HG03439 (cell line): ENCODE results near the gene NXN.
"Not testable (repeated sequence)": the region's sequence is repeated elsewhere in the genome, so short reads cannot be mapped to it uniquely, and the experiment has no call there.

Experiments
- ATAC-seq: cut with Tn5 transposase; IDR thresholded peaks from one replicate; pipeline ENCODE4 v1.9.1; 2021; ENCODE audit warnings: mild to moderate bottlenecking, moderate library complexity; ENCODE audit not compliant: unreplicated experiment

The NXN gene

DNA sequence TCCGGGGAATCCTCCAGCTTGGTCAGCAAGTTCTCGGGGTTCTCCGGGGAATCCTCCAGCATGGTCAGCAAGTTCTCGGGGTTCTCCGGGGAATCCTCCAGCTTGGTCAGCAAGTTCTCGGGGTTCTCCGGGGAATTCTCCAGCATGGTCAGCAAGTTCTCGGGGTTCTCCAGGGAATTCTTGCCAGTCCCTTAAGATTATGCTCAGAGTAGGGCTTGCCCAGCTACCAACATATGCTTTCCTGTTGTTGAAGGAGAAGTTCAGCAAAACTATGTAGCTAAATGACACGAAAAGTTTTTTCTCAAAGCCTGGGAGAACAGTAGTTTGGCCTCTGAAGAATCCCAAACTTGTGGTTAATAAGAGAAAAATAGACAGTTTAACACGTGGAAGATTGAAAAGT, 112.3 kb downstream of the NXN start:
- ATAC-seq, result not testable (repeated sequence)

DNA sequence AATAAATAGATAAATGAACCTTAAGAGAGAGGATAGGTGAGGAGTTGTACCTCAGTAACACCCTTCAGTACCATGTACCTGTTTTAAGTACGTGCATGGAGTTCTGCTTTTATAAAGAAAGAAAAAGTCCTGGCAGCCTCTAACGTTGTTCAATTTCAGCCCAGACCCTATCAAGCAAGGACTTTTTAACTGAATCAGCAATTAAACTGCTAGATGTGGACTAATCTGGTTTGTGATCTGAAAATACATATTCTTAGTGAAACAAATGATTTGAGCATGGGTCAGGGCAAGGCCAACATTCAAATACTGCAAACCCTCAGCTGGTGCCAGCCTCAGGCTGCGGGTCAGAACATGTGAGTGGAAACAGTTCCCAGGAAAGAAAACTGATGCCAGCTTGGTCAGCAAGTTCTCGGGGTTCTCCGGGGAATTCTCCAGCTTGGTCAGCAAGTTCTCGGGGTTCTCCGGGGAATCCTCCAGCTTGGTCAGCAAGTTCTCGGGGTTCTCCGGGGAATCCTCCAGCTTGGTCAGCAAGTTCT, 112.9 kb downstream of the NXN start:
- no peak for ATAC-seq

DNA sequence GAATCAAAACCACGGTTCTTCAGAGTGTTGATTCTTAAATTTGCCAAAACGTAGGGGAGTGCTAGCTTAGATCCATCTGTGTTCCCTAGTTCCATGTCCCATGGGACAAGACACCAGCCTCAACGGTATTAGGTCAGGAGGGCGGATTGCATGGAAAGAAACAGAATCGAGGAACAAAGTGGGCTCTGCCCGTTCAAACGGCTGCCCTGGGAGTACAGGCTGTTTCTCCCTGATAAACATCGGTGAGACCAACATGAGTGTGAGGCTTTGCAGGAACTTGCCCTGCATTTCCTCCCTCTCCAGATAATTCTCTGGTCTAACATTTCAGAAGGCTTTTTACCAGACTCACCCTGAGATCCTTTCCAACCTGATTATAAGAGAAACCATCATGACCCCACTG, 115.3 kb downstream of the NXN start:
- no peak for ATAC-seq

DNA sequence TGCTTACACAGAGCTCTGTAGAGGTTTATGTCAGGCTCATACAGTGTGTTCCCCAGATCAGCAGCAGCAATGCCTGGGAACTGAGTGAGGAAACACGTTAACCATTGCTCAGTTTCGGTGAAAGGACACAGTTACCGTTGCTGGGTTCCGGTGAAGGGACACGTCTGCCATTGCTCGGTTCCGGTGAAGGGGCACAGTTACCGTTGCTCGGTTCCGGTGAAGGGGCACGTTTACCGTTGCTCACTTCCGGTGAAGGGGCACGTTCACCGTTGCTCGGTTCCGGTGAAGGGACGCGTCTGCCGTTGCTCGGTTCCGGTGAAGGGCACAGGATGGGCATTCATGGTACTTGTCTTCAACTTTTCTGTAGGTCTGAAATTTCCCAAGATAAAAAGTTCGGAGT, 115.7 kb downstream of the NXN start:
- no peak for ATAC-seq

DNA sequence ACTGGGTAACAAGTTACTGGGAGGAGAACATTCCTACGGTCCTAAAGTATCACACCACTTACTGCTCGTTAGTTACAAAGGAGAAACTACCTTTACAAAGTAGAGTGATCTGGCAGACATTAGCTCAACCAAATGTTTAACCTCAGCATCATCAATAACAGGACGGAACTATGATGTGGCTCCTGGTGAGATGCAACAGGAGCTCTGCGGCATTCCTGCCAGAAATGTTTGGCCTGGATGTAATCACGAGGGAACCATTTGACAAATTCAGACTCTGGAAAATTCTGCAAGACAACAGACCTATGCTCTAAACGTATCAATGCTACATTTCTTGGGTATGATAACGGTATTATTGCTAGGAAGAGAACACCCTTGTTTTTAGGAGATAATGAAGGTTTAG, 117.0 kb downstream of the NXN start:
- no peak for ATAC-seq

DNA sequence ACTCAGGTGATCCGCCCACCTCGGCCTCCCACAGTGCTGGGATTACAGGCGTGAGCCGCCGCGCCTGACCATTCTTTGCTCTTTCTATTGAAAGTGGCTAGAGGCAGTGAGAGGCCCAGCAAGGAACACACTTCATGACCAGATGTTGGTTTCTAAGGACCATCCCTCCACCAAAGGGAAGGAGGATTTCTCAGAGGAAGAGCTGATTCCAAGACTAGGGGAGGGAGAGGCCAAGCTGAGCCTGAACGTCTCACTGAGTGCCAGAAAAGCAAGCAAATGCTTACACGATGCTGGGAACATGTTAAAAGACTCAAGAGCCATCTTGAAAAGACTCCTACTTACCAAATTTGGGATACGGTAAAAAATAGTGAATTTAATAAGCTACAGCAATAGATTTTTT, 118.2 kb downstream of the NXN start:
- no peak for ATAC-seq

DNA sequence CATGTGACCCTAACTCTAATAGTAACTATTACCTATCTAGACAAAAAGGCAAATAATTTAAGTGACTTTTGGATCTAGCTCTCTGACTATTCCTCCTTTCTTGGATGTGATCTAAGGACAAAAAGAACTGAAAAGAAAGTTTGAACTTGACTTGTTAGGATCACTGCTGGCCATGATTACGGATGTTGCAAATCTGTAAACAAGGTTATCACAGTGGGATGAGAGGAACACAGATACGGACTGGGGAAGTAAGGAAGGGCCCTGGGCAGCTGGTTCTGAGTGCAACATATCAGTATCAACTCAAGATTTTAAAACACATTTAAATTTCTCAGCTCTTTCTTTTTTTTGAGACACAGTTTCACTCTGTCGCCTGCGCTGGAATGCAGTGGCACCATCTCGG, 118.8 kb downstream of the NXN start:
- no peak for ATAC-seq

DNA sequence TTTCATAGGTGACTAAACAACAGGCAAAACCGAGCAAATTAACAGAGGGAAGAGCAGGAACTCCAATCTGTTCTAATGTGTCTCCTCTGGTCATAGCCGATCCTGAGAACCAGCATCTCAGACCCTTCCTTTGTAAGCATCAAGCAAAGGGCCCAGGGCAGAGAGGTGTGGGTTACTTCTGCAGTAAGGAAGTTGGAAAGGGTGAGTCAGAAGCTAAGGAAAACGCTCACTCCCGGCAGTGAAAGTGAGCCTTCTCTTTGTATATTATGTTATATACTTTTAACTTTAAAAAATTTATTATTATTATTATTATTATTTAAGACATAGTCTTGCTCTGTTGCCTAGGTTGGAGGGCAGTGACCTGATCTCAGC, 119.8 kb downstream of the NXN start:
- no peak for ATAC-seq

DNA sequence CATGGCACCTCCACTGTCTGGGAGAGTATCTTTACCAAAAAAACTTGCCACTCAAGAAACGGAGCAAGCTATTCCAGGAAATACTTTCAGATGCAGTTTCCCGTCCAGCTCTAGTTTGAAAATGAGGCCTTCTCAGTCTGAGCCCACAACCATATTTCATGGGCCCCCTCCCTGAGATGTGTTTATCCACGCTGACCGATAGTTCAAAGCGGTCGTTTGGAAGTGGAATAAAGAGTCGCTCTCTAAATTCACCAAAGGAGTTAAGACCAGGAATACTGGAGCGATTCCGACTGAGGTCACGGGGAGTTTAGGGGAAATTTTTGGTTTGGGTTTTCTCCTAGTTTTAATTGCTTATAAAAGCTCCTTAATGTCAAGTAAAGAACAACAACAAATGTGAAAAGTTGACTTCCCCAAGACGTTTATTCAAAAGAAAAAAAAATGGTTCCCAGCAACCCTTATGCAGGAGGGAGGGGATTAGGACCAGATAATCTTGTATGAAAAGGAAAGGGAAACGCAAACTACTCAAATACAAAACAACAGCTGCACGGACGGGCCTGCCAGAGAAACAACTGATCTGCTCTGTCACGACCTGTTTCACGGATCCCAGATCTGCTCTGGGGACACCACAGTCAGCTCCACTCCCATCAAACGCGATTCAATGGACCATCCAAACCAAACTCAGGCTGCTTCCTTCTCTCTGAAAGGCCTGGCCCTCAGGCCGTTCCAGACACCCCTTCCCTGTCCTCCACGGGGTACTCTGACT, 120.3 kb downstream of the NXN start:
- ATAC-seq, result no peak

DNA sequence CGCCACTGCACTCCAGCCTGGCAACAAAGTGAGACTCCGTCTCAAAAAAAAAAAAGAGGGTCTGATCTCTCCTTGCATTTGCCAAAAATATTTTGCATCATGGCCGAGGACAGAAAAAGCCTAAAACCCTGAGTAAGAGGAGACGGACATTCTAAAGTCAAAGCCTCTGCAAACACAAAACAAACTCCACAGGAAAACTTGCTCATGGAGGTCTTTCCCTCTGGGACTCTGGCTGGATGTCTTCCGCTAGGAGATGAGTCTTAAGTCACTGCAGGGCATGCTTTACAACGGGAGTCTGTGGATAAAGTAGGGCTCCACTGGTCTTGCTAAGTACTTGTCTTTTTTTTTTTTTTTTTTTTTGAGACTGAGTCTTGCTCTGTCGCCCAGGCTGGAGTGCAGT, 123.4 kb downstream of the NXN start:
- no peak for ATAC-seq

DNA sequence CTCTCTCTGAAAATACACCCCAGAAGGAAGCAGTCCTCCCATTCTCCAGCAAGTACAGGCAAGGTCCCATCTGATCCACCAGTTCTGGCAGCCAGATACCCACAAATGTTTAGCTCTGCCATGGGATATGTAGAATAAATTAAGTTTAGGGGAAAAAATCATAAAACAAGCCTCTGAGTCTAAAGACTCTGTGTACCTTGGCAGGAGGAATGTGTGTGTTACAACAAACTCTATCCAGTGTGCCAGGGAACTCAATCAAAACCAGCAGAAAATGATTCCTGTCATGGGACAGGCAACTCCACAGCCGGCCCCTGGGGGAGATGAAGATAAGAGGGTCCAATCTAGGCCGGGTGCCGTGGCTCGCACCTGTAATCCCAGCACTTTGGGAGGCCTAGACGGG, 124.0 kb downstream of the NXN start:
- no peak for ATAC-seq

DNA sequence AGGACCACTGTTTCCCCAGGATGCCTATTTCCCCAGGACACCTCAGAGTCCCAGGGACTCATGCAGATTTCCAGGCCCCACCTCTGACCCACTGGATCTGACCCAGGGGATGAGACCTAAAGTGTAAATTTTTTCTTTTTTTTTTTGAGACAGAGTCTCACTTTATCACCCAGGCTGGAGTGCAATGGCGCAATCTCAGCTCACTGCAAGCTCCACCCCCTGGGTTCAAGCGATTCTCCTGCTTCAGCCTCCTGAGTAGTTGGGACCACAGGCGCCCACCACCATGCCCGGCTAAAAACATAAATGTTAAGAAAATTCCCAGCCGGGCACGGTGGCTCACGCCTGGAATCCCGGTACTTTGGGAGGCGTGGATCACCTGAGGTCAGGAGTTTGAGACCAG, 126.7 kb downstream of the NXN start:
- not testable (repeated sequence) for ATAC-seq

DNA sequence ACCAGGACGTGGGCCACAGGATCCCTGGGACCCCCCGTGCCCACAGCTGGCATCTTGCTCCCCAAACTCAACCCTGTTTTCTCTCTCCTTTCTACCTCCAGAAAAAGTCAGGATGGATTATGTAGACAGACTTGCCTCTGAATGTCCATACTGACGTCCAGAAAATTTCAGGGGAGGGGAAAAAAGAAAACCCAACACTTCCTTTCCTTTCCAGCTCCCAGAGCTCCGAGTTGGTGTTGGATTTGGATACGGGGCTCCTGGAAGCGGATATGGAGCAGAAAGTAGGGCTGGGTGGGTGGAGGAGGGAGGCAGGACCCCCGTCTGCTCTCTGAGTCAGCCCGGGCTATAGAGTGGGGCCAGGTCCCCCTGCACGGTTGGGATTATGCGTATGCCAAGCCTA, 127.2 kb downstream of the NXN start:
- no peak for ATAC-seq

DNA sequence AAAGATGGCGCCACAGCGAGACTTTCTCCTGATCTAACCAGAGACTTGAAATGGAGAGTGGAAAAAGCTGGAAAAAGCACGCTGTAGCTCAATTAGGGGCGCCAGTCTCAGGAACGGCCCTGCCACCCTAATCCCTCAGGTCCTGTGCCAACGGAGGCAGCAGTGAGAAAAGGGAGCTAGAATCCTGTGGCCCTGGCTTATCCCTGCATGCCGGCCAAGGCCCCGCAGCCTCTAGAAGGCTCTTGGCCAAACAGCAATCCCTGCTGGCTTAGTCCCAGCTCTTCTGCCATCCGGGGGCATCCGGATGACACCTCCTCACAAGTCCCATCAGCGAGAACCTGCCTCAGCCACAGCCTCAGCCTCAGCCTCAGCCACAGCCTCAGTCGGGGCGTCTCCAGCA, 127.7 kb downstream of the NXN start:
- no peak for ATAC-seq

DNA sequence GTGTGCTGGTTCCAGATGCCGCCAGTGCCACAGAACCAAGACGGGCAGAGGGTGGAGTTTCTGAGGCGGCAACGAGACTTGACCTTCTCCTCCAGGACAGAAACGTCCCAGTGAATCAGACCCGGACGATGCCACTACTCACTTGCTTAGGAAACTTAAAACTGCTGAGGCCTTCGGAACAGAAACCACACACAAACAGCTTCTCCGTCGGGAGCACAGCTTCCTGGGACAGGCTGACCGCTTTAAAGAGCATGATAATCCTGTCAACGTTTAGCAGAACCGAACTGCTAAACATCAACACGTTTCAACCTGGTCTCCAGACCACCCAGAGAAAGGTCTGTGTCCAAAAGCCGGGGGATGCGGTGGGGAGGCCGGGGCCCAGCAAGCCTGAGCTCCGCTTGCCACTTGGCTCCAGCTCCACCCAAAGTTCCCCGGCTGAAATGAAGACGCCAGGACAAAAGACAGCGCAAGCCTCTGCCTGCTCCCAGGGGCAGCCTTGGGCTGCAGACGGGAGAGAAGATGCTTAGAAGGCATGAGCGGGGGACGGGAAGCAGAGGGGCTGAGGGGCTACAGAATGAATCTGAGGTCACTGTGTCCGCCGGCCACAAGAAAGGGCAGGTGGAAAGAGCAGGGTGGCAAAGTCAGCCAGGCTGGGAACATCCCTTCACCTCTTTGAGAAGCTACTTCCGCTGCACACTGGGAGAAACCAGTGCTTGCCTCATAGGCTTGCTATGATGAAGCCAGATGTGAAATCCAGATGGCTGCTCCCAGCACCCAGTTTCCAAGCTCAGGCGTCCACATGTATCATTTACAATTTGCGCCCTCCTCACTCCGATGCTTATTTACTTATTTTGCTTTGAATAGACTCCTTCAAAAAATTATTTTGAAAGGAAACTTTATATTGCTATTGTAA, 128.5 kb downstream of the NXN start:
- ATAC-seq, result no peak

DNA sequence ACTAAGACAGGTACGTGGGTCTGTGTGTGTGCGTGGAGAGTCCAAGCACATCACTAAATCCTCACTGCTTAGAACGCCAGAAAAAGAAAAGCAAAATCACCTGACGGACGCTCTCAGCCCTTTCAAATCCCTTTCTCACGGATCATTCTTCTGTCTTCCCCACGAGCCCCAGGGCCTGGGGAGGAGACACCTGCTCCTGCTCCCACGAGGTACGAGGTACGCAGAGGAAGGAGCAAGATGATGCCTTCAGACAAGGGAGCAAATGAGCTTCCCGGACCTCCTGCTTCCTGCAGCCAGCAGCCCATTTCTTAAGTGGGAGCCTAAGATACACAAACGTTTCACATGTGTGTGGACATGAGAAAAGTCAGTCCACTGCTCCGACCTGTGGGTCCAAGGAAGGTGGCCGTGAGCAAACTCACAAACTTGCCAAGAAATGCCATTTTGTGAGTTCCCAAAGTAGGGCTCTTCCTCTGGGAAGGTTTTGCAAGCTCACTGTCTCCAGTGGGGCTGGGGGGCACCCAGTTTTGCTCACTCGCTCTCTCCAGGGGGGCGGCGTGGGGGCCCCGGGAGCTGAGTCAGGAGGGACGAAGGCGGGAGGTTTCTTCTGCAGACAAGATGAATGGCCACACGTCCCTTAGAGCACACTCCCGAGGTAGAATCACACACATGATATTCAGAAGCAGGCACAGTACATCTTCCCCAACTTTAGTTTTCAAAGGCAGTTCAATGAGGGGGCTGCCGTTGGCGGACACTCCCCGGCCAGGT, 129.3 kb downstream of the NXN start:
- no peak for ATAC-seq

DNA sequence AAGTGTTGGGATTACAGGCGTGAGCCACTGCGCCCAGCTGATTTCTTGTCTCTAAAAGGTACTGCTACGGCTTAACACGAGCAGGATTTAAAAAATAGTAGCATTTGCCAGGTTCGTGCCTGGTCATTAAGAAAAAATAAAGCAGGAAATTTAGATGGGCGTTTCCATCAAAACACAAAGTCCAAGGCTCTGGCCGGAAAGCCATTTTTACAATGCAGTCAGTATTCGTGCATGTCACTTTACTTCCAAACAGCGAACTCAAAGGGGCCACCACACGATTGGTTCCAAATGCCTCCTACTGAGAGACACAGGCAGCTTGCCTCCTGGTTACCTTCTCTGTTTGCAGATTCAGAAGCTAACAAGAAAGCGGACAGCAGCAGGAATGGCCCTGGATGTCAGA, 131.2 kb downstream of the NXN start:
- ATAC-seq, result no peak

DNA sequence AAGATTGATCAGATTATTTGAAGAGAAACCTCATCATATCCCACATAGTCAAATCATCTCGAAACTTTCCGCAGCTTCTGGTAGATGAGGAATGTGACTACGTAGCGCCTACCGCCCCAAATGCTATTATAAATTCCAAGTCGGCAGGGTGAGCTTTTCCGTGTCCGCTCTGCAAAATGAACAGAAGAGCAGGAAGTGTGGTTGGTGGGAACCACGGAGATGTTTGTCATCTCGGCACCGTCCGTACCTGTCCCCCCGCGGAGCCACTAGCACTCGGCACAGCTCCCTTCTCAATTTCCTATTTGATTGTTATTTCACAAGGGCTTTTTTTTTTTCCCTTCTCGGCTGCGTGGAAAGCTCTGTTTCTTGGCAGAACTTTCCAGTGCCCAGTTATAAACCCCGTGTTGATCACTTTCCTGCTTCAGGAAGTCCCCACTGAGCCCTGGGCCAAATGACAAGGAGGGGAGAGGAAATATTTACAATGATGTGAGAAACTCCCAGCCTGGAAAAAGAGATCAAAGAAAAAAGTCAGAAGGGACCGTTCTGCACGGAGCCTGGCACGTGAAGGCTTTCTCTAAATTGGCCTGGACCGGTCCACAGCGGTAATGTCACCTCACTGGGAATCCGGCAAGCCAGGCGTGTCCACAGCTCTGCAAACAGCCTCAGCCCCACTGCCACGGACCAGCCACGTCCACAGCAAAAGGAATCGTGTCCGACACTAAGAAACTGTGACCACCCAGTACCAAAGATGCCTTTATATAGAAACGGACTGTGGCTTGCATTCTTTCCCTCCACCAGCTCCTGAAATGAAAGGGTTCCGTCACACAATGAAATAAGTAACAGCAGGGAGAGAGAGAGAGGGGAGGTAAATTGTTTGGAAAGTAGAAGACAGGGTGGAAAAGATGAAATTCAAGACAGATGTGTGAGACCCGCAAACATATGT, 132.4 kb downstream of the NXN start:
- no peak for ATAC-seq

DNA sequence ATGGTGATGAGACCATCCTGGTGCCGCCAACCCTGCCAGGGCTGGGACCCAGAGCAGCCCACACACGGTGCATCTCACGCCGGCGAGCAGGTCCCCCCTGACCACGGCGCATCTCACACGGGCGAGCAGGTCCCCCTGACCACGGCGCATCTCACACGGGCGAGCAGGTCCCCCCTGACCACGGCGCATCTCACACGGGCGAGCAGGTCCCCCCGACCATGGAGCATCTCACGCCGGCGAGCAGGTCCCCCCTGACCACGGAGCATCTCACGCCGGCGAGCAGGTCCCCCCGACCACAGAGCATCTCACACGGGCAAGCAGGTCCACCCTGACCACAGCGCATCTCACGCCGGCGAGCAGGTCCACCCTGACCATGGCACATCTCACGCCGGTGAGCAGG, 138.3 kb downstream of the NXN start:
- no peak for ATAC-seq

DNA sequence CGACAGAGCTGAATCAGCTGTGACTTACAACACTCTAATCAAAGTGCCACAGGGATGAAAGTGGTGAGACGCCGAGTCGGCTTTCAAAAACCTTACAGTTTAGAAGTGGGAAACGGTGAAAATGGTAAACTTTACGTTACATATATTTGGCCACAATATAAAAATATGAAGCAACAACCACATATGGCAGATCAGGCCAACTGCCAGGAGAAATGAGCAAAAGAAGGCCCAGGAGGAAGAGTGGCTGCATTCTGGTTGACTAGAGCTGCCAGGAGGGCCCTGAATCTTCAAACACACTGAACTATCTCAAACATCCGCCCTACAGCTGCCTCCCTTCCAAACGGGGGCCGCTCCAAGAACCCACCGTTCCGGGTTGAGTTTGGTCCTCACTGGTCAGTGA, 141.1 kb downstream of the NXN start:
- no peak for ATAC-seq
